Measurements from ENCODE around the gene BRD1.
"Not testable (repeated sequence)": the region's sequence is repeated elsewhere in the genome, so short reads cannot be mapped to it uniquely, and the experiment has no call there.

The BRD1 gene

GRCh38 chr22:49767355-49768062 is 60.2 kb downstream of the BRD1 start:
- DNase-seq, result no peak

DNA sequence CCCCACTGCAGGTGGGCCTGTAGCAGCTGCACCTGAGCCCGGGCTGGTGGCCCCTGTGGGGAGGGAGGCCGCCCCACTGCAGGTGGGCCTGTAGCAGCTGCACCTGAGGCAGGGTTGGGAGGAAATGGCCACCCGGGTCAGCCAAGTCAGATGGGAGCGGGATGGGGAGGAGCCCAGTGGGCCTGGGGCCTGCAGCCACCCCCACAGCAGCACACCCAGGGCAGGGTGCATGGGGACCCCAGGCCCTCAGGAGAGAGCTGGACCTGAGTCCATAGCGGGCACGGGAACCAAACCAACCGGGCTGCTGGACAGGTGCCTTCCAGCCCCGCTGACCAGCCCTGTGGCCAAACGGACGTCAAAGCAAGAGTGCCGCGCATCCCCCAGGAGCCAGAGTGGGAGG is 61.7 kb downstream of the BRD1 start:
- no peak for DNase-seq

GRCh38 chr22:49765091-49765771 is 62.4 kb downstream of the BRD1 start:
- DNase-seq, result no peak

DNA sequence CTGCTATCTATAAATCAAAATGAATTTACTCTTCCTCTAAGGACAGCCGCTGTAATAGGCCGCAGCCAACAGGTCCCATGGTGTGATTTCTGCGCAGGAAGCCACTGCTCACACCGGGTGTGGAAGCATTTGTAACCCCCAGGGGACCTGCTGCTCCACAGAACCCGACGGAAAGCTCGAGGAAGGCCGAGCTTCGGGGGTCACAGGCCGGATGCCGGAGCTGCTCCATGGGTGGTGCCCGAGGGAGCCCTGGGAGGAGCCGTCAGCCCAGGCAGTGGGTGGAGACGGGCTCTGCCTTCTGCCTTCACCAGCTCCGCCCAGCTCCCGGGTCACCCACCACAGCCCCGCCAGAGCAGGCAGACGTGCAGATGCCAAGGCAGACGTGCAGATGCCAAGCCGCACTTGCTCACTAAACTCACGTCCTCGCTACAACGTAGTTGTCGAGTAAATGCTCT is 63.5 kb downstream of the BRD1 start:
- no peak for DNase-seq

- no peak for DNase-seq
Observed at GRCh38 chr22:49763696-49764095, 64.0 kb downstream of the BRD1 start.

GRCh38 chr22:49763138-49763537 is 64.5 kb downstream of the BRD1 start:
- DNase-seq, result no peak

GRCh38 chr22:49762571-49762970 is 65.1 kb downstream of the BRD1 start:
- not testable (repeated sequence) for DNase-seq

DNA sequence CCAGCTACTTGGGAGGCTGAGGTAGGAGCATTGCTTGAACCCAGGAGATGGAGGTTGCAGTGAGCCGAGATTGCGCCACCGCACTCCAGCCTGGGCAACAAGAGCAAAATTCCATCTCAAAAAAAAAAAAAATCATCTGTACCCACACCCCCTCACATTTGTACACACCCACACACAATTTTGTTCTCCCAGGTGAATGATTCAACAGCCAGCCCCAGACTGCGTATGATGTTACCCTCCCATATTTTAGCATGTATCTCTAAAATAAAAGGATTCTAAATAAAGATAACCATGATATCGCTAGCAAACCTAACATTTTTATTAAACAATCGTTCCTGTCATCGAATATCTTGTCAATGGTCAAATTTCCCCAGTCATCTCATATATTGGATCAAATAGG is 65.8 kb downstream of the BRD1 start:
- no peak for DNase-seq

DNA sequence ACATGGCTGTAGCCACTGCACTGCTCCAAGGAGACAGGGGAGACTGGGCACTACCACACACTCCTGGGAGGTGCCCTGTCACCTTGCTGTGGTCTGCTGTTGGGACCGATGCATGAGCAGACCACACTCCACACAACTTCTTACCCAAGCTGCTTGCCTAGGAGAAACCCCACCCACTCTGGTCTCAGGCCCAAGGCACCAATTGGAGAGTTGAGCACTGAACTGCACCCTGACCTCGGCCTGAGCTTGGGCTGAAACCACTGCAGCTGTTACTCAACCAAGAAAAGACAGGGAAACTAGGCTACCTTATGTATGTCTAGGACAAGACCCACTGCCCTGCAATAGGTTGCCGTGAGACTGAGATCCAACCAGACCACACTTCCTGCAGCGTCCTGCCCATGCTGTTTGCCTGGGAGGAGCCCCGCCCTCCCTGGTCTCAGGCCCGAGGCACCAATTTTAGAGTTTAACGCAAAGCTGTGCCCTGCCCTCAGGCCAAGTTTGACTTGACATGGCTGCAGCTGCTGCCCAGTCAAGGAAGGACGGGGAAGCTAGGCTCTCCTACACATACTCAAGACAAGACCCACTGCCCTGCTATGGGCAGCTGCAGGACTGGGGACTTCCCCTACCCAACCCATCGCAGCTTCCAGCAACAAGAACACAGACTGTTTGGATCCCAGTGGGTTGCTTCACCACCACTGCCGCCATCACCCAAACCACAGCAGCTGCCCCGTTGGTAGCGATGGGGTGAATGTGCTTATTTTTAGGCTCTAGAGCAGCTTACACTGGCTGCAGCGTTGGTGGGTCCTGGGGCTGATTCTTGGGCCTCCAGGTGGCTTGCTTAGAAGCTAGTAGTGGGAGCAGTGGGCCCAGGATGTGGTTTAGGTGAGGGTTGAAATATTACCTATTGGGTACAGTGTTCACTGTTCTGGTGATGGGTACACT is 66.8 kb downstream of the BRD1 start:
- DNase-seq, result no peak

DNA sequence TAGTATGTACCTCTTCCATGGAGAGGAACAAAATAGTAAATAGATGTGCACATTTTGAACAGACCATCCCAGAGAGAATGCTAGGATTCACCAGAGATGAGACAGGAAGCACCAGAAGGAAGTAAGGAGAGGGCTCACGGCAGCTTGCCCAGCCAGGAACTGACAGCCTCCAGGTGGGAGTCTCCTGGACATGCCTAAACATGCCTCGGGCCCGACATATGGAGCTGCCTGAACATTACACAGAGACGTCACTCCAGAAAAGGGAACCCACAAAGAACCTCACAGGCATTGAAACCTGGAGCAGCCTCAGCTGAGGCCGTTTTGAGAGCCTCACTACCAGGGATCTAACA is 67.4 kb downstream of the BRD1 start:
- DNase-seq, result no peak

GRCh38 chr22:49756676-49757075 is 71.0 kb downstream of the BRD1 start:
- DNase-seq, result no peak

- no peak for DNase-seq
Observed at GRCh38 chr22:49756201-49756600, 71.5 kb downstream of the BRD1 start.

- no peak for DNase-seq
Observed at GRCh38 chr22:49755631-49756001, 72.1 kb downstream of the BRD1 start.

- DNase-seq, result no peak
Observed at GRCh38 chr22:49754696-49755630, 72.7 kb downstream of the BRD1 start.

DNA sequence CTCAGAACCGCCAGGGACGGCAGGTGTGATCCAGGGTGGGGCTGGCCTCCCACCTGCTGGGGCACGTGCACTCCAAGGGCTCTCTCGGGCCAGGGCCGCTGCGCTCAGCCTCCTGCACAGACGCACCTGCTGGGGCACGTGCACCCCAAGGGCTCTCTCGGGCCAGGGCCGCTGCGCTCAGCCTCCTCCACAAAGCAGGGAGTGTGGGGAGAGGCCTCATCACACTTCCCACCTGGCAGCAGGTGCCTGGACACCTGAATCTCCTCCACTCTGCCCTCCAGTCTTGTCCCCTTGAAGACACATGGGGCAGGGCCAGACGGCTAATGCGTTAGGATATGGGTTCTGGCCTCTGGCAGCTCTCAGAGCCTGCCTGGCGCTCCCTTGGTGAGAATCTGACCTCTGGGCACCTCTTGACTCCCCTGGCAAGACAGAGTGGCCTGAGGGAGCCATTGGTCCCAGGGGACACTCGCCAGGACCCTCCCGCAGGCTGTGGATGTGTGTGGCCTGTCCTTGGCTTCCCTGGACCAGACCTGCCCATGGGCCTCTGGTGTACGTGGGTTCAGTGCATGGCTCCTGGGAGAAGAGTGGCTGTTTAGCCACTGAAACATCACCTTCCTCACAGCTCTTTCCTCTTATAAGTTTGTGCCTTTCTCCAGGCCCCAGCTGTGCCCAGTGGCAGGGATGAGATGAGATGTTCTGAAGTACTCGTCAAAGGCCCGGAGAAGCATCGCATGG is 73.5 kb downstream of the BRD1 start:
- no peak for DNase-seq

DNA sequence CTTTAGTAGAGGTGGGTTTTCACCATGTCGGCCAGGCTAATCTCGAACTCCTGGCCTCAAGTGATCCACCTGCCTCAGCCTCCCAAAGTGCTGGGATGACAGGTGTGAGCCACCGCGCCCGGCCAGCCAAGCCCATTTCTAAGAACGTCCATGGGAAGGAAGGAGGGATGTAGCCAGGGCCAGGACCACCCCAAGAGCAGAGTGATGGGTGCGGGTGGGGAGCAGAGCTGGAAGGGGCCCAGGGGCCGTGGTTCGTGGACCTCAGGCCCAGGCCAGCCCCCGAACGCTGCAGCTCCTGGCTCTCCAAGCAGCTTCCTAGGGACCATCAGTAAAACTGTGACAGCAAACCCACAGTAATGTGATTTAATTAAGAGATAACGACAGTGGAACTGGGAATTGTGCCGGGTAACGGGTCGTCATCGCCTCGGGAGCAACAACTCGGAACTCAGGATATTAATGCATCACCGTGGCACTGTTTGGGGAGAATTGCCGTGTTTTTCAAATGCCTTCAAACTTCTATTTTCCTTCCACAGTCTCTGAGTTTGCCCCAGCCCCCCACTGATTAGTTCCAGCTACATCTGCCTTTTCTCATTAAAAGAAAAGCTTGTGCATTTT is 74.3 kb downstream of the BRD1 start:
- DNase-seq, result no peak

DNA sequence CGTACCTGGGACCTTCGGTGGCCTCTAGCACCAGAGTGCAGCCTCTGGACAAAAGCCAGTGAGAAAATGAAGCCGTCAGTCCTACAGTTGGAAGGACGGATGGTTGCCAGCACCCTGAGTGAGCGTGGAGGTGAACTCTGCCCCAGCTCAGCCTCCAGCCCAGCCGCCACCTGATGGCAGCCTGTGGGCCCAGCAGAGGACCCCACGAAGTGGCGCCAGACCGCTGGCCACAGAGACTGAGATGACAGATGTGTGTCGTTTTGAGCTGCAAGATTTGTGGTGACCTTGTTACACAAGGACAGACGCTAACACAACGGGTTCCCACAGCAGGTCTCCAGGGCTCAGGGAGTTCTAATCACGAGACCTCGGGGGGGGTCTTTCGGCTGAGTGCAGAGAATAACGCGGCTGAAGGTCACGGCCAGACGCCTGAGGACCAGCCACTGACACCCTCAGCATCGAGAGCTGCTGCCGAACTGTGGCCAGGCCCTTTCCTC is 75.0 kb downstream of the BRD1 start:
- DNase-seq, result no peak

- DNase-seq, result no peak
Observed at GRCh38 chr22:49751966-49752597, 75.6 kb downstream of the BRD1 start.

GRCh38 chr22:49751318-49751965 is 76.2 kb downstream of the BRD1 start:
- no peak for DNase-seq

DNA sequence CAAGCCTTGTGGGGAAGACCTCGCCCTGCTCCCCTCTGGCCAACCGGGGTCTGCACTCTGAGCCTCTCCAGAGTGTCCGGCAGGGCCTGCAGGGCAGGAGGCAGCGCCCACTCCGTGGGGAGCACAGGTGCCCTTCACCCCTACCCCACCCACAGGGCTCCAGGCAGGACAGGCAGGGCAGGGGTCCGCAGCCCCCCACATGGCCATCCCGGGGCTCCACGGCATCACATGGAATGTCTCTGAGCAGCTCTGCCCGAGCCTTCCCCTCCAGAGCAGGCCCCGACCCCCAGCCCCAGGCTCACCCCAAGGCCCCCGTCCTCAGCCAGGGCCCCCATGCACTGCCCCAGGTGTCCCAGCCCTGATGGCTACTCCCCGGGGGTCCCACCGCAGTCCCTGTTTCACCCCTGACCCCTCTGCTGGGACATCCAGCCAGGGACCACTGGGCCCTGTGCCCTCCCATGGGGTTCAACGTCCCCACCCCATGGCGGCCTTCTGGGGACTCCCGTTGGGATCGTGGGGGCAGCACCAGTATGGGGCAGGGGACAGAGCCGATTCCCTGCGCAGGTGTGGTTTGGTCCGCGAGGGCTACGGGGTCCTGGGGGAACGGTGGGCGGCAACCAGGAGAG is 77.7 kb downstream of the BRD1 start:
- no peak for DNase-seq
